Neural cell (in vitro differentiated cells): Measurements from ENCODE around the gene MS4A15.

Experiments
- EZH2 ChIP-seq: fragments of 200-600, 300-800 bp; shearing (Covaris generic), sonication (generic); IDR thresholded peaks from 2 replicates; pipeline ENCODE4 v1.6.1; 2014; ENCODE audit warnings: antibody characterized with exemption, low read length, borderline replicate concordance, mild to moderate bottlenecking; ENCODE audit not compliant: insufficient read depth, poor library complexity, severe bottlenecking
- TF ChIP-seq, protein P1 (sequence below): fragments of 450-650 bp; IDR thresholded peaks from 2 replicates; pipeline ENCODE4 v1.5.1; 2014; ENCODE audit warnings: antibody characterized with exemption, mild to moderate bottlenecking, moderate library complexity; ENCODE audit not compliant: poor library complexity, severe bottlenecking

DNA sequence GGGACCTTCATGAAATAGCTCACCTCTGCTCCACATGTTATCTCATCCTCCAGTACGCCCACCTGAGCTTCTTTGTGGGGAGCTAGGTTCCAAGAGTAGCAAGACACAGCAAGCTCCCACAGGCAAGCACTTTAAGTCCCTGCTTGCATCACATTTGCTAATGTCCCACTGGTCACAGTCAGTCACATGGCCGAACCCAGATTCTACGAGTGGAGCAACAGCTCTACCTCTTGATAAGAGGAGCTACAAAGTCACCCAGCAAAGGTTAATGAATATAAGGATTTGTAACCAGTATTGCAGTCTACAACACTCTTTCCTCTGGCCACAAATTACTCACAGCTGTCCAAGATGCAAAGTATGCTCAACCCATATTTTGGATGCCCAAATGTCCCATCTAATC lies 15.2 kb upstream of the MS4A15 start:
- TF ChIP-seq, protein P1, sequence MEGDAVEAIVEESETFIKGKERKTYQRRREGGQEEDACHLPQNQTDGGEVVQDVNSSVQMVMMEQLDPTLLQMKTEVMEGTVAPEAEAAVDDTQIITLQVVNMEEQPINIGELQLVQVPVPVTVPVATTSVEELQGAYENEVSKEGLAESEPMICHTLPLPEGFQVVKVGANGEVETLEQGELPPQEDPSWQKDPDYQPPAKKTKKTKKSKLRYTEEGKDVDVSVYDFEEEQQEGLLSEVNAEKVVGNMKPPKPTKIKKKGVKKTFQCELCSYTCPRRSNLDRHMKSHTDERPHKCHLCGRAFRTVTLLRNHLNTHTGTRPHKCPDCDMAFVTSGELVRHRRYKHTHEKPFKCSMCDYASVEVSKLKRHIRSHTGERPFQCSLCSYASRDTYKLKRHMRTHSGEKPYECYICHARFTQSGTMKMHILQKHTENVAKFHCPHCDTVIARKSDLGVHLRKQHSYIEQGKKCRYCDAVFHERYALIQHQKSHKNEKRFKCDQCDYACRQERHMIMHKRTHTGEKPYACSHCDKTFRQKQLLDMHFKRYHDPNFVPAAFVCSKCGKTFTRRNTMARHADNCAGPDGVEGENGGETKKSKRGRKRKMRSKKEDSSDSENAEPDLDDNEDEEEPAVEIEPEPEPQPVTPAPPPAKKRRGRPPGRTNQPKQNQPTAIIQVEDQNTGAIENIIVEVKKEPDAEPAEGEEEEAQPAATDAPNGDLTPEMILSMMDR, result no peak
- no peak for TF ChIP-seq EZH2
